ENCODE results near the gene ALDH18A1.

ALDH18A1 gene

GRCh38 chr10:95556994-95557767 lies 99.3 kb downstream of the ALDH18A1 start:
- no peak for DNase-seq (ENCODE audit: low spot score)

All from cerebellar cortex (tissue), 1 donor.